ENCODE data around the gene DPP3. TPM values are rescaled to one million over a fixed set of nuclear protein-coding genes. Genes with fewer than 3 reads are reported as not detected.

Gene DPP3
- total RNA-seq, 1 experiment from 2014 or later: 86.7 TPM

GRCh38 chr11:66545701-66546367 is 65.6 kb downstream of the DPP3 start, which contains the start of gene ZDHHC24:
ZDHHC24 (minus strand) TSS chr11:66546048; CDS start chr11:66546003, 45 bp downstream.
- Mint-ChIP-seq H3K27me3 (ENCODE audit: low read depth) (no peaks in the 10 kb centered on the region), H3K27ac (peak within 1 kb of the TSS; percentile 93), H3K4me3 (peak within 1 kb of the TSS; percentile 85), H3K4me1 (peaks cover 38% of the 10 kb centered on the region), H3K36me3 (no peaks in the 10 kb centered on the region; the same call in 1 of the 2 replicates), H3K9me3 (no peaks in the 10 kb centered on the region)
- peak; percentile 85 for ATAC-seq
- ChIA-PET CTCF (interaction anchor here (0.6 to 2.9 kb wide), 18 partner anchors 34 to 476 kb away, joined by 3 to 34 read pairs (median 4); partner anchors contain the start of genes CCDC87, CCS, DPP3 and MRPL11), POLR2A (interaction anchor here (0.5 to 2.0 kb wide), 14 partner anchors 18 to 757 kb away, joined by 3 to 23 read pairs (median 4); partner anchors contain the start of genes BBS1, CCDC87, CCS and DPP3)
- DNase-seq (ENCODE audit: low spot score): peak; percentile 98
- TF ChIP-seq ZNF532 (CRISPR knock-in tag; IDR thresholded peaks at IDR 0.05; ENCODE audit: borderline replicate concordance): no peak
- peak; percentile 66; the same call in 1 of the 2 replicates for TF ChIP-seq GABPB1 (CRISPR knock-in tag; IDR thresholded peaks at IDR 0.05)
- no peak for TF ChIP-seq E2F5 (CRISPR knock-in tag; IDR thresholded peaks at IDR 0.05)
- no peak for TF ChIP-seq ATF3 (CRISPR knock-in tag; conservative IDR thresholded peaks at IDR 0.05)
- TF ChIP-seq PREB (CRISPR knock-in tag; IDR thresholded peaks at IDR 0.05; ENCODE audit: borderline replicate concordance): no peak
- no peak for TF ChIP-seq ATF2 (CRISPR knock-in tag; IDR thresholded peaks at IDR 0.05; ENCODE audit: borderline replicate concordance, low read depth)
- peak; percentile 47; the same call in 1 of the 2 replicates for TF ChIP-seq RELA (CRISPR knock-in tag; IDR thresholded peaks at IDR 0.05; ENCODE audit: borderline replicate concordance)
- TF ChIP-seq, protein P1, sequence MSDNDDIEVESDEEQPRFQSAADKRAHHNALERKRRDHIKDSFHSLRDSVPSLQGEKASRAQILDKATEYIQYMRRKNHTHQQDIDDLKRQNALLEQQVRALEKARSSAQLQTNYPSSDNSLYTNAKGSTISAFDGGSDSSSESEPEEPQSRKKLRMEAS (CRISPR knock-in tag; IDR thresholded peaks at IDR 0.05): peak; percentile 44; the same call in 1 of the 2 replicates
- TF ChIP-seq ZMAT4 (CRISPR knock-in tag; IDR thresholded peaks at IDR 0.05): no peak
- TF ChIP-seq HMGA2 (CRISPR knock-in tag; IDR thresholded peaks at IDR 0.05): no peak
- no peak for TF ChIP-seq ZSCAN18 (CRISPR knock-in tag; IDR thresholded peaks at IDR 0.05)
- no peak for TF ChIP-seq ZNF423 (CRISPR knock-in tag; IDR thresholded peaks at IDR 0.05)
- no peak for TF ChIP-seq SMAD3 (CRISPR knock-in tag; IDR thresholded peaks at IDR 0.05; ENCODE audit: borderline replicate concordance)
- peak; percentile 78; the same call in 1 of the 2 replicates for TF ChIP-seq HMGXB4 (CRISPR knock-in tag; IDR thresholded peaks at IDR 0.05)
- TF ChIP-seq CREB1 (CRISPR knock-in tag; IDR thresholded peaks at IDR 0.05): no peak
- no peak for TF ChIP-seq NR3C1 (CRISPR knock-in tag; conservative IDR thresholded peaks at IDR 0.05; ENCODE audit: low read depth)
- TF ChIP-seq NR1H2 (CRISPR knock-in tag; IDR thresholded peaks at IDR 0.05): no peak
- TF ChIP-seq NFYB (CRISPR knock-in tag; conservative IDR thresholded peaks at IDR 0.05; ENCODE audit: low read depth): peak; percentile 77
- TF ChIP-seq SP1 (CRISPR knock-in tag; conservative IDR thresholded peaks at IDR 0.05): peak; percentile 64; the same call in 1 of the 2 replicates
- TF ChIP-seq E2F1 (CRISPR knock-in tag; IDR thresholded peaks at IDR 0.05): no peak
- TF ChIP-seq TEAD4 (CRISPR knock-in tag; IDR thresholded peaks at IDR 0.05): no peak

All from WTC11 (cell line).